Neutrophil (primary cell): ENCODE results near the gene CLNK.

Experiments used
- H3K27ac ChIP-seq: fragments of 200-600 bp; sonication (generic); 2 replicates; pipeline ENCODE4 v1.5.1; 2016; ENCODE audit warnings: mild to moderate bottlenecking, moderate library complexity
- H3K27me3 ChIP-seq: fragments of 200-600 bp; sonication (generic); 2 replicates; pipeline ENCODE4 v1.6.0; 2016; ENCODE audit warnings: mild to moderate bottlenecking
- H3K36me3 ChIP-seq: fragments of 200-600 bp; sonication (generic); 2 replicates; pipeline ENCODE4 v1.5.1; 2017
- H3K4me1 ChIP-seq, 2 experiments: fragments of 200-600 bp in 1 of 2; sonication (generic) in 1 of 2; 1 replicate in 1 of 2; 2 replicates in 1 of 2; pipeline versions ENCODE4 v1.5.1 to v1.6.1; 2013 to 2016; ENCODE audit warnings: low read depth in 1 of 2, low read length in 1 of 2, mild to moderate bottlenecking in 1 of 2, moderate library complexity in 1 of 2; ENCODE audit not compliant: control insufficient read depth in 1 of 2, insufficient read depth in 1 of 2
- H3K4me3 ChIP-seq, 2 experiments: fragments of 200-600 bp in 1 of 2; sonication (generic) in 1 of 2; 1 replicate in 1 of 2; 2 replicates in 1 of 2; pipeline ENCODE4 v1.5.1; 2013 to 2016; ENCODE audit warnings: low read depth in 1 of 2, low read length in 1 of 2, mild to moderate bottlenecking in 1 of 2, moderate library complexity in 1 of 2
- H3K9me3 ChIP-seq: fragments of 200-600 bp; sonication (generic); 2 replicates; pipeline ENCODE4 v1.5.1; 2016
- TF ChIP-seq, protein P1 (sequence below): fragments of 200-600 bp; sonication (generic); IDR thresholded peaks from 2 replicates; pipeline ENCODE4 v1.5.1; 2016; ENCODE audit warnings: antibody characterized with exemption

CLNK gene

DNA sequence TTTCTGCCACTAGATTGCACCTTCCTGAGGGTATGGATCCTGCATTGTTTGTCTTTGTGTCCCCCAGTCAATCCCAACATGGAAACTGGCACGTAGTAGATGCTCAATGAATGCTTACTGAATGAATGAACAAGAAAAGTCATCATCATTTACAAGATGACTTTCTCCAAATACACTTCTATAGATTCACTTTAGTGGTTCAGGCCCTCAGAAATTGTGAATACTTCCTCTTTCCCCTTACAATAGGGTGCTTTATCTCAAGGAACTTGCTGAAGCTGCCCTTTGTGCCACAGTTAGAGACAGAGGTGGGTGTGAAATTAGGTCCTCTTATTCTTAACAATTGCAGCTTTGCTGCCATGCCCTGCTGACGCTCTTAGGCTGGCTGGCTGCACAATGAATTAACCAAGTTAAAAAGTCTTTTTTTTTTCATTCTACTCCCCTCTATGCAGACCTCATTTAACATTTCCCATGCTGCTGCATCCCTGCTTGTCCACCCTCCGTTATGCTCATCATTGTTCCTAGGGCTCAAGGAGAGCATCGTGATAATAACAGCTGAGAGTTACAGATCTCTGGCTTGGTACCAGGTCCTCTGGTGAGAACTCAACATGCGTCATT, 119.3 kb downstream of the CLNK start:
- no peaks in the 10 kb centered on the region for H3K27me3 ChIP-seq
- TF ChIP-seq, protein P1, sequence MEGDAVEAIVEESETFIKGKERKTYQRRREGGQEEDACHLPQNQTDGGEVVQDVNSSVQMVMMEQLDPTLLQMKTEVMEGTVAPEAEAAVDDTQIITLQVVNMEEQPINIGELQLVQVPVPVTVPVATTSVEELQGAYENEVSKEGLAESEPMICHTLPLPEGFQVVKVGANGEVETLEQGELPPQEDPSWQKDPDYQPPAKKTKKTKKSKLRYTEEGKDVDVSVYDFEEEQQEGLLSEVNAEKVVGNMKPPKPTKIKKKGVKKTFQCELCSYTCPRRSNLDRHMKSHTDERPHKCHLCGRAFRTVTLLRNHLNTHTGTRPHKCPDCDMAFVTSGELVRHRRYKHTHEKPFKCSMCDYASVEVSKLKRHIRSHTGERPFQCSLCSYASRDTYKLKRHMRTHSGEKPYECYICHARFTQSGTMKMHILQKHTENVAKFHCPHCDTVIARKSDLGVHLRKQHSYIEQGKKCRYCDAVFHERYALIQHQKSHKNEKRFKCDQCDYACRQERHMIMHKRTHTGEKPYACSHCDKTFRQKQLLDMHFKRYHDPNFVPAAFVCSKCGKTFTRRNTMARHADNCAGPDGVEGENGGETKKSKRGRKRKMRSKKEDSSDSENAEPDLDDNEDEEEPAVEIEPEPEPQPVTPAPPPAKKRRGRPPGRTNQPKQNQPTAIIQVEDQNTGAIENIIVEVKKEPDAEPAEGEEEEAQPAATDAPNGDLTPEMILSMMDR: no peak
- H3K9me3 ChIP-seq: no peaks in the 10 kb centered on the region

DNA sequence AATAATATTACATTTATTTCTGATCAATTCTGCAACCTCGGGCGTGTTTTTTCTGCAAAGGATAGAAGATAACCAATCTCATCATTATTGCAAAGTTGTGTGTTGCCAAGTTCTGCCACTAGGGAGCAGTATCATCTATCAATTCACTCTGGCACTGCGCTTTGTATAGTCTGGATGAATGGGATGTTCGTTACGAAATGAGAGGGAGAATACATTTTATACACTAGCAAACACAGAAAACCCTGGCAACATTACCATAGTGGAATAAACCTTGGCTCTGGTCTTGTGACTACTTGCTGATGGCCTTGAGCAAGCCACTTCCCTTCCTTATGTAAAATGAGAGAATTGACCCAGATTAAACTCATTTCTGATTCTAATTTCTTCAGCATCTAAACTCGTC, 129.9 kb downstream of the CLNK start:
- TF ChIP-seq, protein P1: peak; percentile 80
- Histone ChIP-seq H3K9me3 (no peaks in the 10 kb centered on the region), H3K4me3 (no peak overlapping the region), H3K4me1 (no peaks in the 10 kb centered on the region), H3K27me3 (peaks cover 9% of the 10 kb centered on the region), H3K36me3 (no peaks in the 10 kb centered on the region), H3K27ac (no peak overlapping the region)

More for the DNA sequence above, 119.3 kb downstream of the CLNK start:
- Histone ChIP-seq H3K27ac (no peak overlapping the region), H3K4me1 (peaks cover 0 to 9% of the 10 kb centered on the region in 2 experiments), H3K36me3 (no peaks in the 10 kb centered on the region), H3K4me3 (no peak overlapping the region)

DNA sequence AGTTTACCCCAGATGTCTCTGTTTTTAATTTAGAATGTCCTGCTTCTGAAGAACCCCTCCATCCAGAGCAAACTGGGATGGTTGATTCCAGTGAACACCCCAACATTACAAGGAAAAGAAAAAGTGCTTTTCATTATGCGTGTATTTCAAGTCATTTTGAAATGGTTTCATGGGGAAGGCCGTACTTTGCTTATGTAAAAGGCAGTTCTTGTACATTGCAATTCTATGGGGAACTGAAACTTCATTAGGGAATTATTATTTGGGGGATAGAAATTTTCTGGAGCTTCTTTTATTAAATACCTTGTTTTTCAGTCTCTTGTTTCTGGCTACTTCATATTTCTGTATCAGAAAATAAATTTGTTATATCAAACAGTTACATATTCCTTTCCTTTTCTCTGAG, 130.4 kb downstream of the CLNK start:
- no peaks in the 10 kb centered on the region for H3K4me1 ChIP-seq
- no peaks in the 10 kb centered on the region for H3K9me3 ChIP-seq
- no peak overlapping the region for H3K4me3 ChIP-seq
- peaks cover 9% of the 10 kb centered on the region for H3K27me3 ChIP-seq
- TF ChIP-seq, protein P1: no peak
- no peaks in the 10 kb centered on the region for H3K36me3 ChIP-seq
- no peak overlapping the region for H3K27ac ChIP-seq

DNA sequence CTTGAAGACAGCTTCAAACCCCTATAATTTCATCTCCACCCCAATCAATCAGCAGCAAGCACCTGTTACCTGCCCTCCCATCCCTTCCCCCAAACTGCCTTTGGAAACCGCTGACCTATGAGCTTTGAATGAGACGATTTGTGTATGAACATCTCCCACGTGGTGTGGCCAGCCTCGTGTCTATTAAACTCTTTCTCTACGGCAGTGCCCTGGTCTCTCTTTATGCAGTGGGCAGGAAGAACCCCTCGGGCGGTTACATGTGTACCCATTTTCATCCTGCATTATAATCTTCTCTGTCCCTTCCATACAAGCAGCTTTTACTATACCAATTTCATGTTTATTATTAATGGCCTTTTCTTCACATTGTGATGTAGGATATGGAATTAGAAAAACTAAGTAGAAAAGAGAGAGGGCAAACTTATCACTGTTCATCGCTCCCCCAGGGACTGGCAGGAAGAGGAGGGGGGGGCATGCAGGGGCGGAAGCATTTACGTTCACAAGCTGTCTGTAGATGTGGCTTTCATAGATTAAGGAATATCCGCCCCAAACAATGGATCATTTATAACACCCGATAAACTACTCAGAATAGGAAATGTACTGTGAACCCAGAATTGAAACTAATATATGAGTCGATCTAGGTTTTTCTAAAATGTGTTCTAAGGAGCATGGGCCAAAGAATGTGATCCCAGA, 131.8 kb downstream of the CLNK start:
- peaks cover 9% of the 10 kb centered on the region for H3K27me3 ChIP-seq
- TF ChIP-seq, protein P1: no peak
- H3K9me3 ChIP-seq: no peaks in the 10 kb centered on the region
- H3K4me1 ChIP-seq: no peaks in the 10 kb centered on the region
- no peak overlapping the region for H3K27ac ChIP-seq
- H3K4me3 ChIP-seq: no peak overlapping the region
- no peaks in the 10 kb centered on the region for H3K36me3 ChIP-seq

DNA sequence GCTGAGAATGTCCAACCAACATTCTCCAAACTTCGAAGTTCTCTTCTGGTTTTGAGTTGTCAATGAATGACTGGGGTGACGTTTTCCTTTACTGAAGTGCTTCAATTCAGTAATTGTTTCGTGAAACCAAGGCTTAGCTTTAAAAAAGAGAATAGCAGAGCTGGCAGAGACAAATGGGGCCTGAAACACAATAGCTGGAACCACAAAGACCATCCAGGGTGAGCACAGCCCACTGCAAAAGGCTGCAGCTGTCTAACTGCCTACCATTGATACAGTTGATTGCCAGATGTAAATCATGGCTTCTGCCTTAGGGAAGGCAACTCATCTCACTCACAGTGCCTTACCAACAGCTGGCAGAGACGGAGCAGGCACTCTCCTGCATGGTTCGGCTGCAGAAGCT, 148.7 kb downstream of the CLNK start:
- Histone ChIP-seq H3K4me1 (no peaks in the 10 kb centered on the region), H3K4me3 (no peak overlapping the region), H3K27me3 (no peaks in the 10 kb centered on the region), H3K27ac (no peak overlapping the region), H3K36me3 (no peaks in the 10 kb centered on the region), H3K9me3 (no peaks in the 10 kb centered on the region)
- TF ChIP-seq, protein P1: no peak
